Ectodermal cell (in vitro differentiated cells): ENCODE results near the gene EHF.

Source experiments
- H3K27ac ChIP-seq: 2 replicates; pipeline ENCODE4 v1.7.0; 2013; ENCODE audit warnings: mild to moderate bottlenecking, low read depth, low read length; ENCODE audit not compliant: insufficient read depth, poor library complexity, severe bottlenecking
- H3K27me3 ChIP-seq: 2 replicates; pipeline ENCODE4 v1.7.0; 2013; ENCODE audit warnings: mild to moderate bottlenecking, low read length; ENCODE audit not compliant: insufficient read depth, control insufficient read depth, poor library complexity, severe bottlenecking
- H3K36me3 ChIP-seq: one replicate; pipeline ENCODE4 v1.7.0; 2013; ENCODE audit warnings: low read length; ENCODE audit not compliant: control insufficient read depth, insufficient read depth
- H3K4me1 ChIP-seq: one replicate; pipeline ENCODE4 v1.7.0; 2013; ENCODE audit warnings: low read length; ENCODE audit not compliant: control insufficient read depth, insufficient read depth
- H3K4me3 ChIP-seq: 2 replicates; pipeline ENCODE4 v1.7.0; 2013; ENCODE audit warnings: low read depth, low read length, control low read depth; ENCODE audit not compliant: insufficient read depth
- H3K9me3 ChIP-seq: 2 replicates; pipeline ENCODE4 v1.7.0; 2013; ENCODE audit warnings: mild to moderate bottlenecking, low read length, moderate library complexity; ENCODE audit not compliant: control insufficient read depth
- WGBS, 2 experiments: methylation state at CpG; one replicate each; pipeline ENCODE4 v1.1.7; 2013; ENCODE audit warnings: missing lambda C conversion rate in 2 of 2; 5-methylcytosine and 5-hydroxymethylcytosine counted together

The EHF gene

DNA sequence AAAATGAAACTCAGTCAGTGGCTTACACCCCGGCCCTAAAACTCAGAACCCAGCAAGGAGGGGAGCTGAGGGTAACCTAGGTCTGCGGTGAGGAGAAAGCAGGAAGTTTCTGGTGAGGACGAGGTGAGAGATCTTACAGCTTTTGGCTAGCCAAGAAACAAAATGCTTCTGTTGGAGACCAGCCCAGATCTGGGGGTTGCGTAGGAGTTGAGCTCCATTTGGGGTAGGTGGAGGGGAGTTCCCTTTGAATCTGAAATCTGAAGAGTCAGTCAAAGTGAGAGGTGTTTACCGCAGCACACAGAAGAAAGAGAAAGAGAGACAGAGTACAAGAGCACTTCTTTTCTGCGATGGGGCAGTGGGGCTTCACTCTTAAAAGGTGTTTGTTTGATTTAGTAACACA is 29.6 kb downstream of the EHF start:
- Histone ChIP-seq H3K4me3 (no peak overlapping the region), H3K27me3 (no peaks in the 10 kb centered on the region), H3K36me3 (no peaks in the 10 kb centered on the region), H3K27ac (no peak overlapping the region), H3K9me3 (no peaks in the 10 kb centered on the region), H3K4me1 (peaks cover 36% of the 10 kb centered on the region)
- 91 to 92% methylated on average over 6 of the region's 6 CpGs for WGBS, 2 experiments

DNA sequence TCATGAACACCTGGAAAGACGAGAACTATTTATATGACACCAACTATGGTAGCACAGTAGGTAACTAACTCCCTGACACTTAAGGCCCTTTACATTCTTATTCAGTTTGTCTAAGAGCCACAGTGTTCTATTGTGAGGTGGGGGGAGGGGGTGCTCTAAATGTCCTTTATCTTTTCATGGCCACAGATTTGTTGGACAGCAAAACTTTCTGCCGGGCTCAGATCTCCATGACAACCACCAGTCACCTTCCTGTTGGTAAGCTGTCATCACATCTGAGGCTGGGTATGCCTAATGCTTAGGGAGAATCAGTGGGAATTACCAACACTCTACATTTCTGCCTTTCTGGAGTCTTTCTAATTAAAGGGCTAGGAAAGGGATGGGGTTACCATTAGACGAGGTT is 30.7 kb downstream of the EHF start:
- 57 to 67% methylated on average over 3 of the region's 3 CpGs for WGBS, 2 experiments

DNA sequence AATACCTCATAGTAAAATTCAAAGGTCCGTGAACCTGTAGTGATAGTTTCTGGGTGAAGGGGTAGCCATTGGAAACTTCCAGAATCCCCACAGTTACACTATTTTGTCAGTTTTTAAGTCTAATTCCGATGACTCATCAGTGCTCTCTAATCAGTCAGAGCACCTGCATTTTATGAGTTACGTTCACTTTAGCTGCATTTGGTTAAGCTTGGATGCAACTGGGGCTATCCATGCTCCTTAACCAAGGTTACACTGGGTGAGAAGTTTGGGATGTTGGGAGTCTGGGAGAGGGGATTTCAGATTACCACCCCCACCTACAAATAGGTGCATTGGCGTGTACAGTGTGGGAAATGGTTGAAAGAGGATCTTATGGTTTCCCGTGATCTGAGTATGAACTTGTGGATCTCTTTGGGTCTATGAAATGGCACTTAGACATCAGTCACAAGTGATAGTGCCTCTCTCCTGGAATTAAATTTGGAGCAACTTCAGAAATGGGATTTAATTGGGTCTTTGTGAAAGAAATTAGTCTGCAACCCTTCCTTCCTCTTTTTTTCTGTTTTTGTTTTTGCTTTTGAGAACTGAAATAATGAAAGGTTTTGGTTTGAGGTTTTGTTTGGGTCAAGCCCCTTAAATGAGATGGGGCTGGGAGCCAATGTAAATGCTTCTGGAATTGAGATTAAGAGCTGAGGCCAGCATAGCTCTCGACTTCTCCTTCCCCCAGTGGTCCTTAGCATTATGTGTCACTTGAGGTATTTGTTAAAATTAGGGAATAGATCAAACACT is 31.5 kb downstream of the EHF start:
- Histone ChIP-seq H3K4me3 (no peak overlapping the region), H3K36me3 (no peaks in the 10 kb centered on the region), H3K4me1 (peaks cover 36% of the 10 kb centered on the region), H3K27ac (no peak overlapping the region), H3K27me3 (no peaks in the 10 kb centered on the region), H3K9me3 (no peaks in the 10 kb centered on the region)
- WGBS, 2 experiments = 94 to 95% methylated on average over 6 of the region's 6 CpGs

More for the DNA sequence above, 30.7 kb downstream of the EHF start:
- peaks cover 36% of the 10 kb centered on the region for H3K4me1 ChIP-seq
- no peaks in the 10 kb centered on the region for H3K27me3 ChIP-seq
- no peaks in the 10 kb centered on the region for H3K9me3 ChIP-seq
- H3K27ac ChIP-seq = no peak overlapping the region
- no peak overlapping the region for H3K4me3 ChIP-seq
- no peaks in the 10 kb centered on the region for H3K36me3 ChIP-seq

DNA sequence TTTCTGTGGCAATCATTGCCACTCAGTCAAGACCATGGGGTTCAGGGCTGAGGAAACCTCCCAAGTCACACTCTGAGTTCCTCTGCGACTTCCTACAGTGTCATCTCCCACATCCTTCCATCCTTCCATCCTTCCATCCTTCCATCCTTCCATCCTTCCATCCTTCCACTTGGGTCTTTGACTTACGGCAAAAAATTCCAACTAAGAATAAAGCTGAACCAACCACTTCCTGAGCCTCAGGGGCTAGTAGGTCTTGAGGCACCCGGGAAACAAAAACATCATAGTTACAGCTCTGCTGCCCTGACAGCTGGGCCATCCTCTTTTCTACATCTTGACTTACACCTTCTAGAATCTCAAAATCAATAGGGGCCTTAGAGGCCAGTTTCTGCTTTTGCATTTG is 32.1 kb downstream of the EHF start:
- no peak overlapping the region for H3K27ac ChIP-seq
- no peaks in the 10 kb centered on the region for H3K36me3 ChIP-seq
- WGBS, 2 experiments = 90 to 94% methylated on average over 3 of the region's 3 CpGs
- H3K4me1 ChIP-seq = peaks cover 36% of the 10 kb centered on the region
- H3K27me3 ChIP-seq = no peaks in the 10 kb centered on the region
- no peak overlapping the region for H3K4me3 ChIP-seq
- no peaks in the 10 kb centered on the region for H3K9me3 ChIP-seq

DNA sequence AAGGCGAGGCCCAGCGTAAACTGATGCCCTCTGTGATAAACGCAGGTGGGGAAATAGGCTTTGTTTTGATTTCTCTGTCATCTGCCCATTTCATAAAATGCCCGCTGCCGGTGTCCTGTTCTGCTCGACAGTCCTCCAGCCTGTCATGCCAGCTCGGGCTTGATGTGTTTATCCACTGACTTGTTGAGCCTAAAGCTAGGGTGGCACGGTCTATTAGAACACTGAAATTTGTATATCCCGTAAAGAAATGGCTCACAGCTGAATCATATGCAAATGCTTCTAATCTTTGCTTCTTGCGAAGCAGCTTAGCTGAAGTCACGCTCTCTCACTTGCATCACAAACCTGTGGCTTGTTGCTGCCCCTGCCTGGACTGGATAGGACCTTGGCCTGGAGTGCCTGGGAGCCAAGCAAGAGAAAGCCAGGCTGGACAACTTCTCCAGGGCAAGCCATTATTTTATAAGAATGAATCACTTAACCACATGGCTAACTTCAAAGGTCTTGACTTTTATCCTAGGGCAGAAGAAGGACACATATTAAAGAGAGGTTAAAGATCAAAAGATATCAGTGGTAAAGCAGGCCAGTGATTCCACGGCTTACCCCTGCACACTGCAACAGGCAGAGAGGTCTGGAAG is 33.1 kb downstream of the EHF start:
- Histone ChIP-seq H3K9me3 (no peaks in the 10 kb centered on the region), H3K27me3 (no peaks in the 10 kb centered on the region), H3K27ac (no peak overlapping the region), H3K4me1 (peaks cover 36% of the 10 kb centered on the region), H3K36me3 (no peaks in the 10 kb centered on the region), H3K4me3 (no peak overlapping the region)
- WGBS, 2 experiments = 89% methylated on average over 12 of the region's 12 CpGs

DNA sequence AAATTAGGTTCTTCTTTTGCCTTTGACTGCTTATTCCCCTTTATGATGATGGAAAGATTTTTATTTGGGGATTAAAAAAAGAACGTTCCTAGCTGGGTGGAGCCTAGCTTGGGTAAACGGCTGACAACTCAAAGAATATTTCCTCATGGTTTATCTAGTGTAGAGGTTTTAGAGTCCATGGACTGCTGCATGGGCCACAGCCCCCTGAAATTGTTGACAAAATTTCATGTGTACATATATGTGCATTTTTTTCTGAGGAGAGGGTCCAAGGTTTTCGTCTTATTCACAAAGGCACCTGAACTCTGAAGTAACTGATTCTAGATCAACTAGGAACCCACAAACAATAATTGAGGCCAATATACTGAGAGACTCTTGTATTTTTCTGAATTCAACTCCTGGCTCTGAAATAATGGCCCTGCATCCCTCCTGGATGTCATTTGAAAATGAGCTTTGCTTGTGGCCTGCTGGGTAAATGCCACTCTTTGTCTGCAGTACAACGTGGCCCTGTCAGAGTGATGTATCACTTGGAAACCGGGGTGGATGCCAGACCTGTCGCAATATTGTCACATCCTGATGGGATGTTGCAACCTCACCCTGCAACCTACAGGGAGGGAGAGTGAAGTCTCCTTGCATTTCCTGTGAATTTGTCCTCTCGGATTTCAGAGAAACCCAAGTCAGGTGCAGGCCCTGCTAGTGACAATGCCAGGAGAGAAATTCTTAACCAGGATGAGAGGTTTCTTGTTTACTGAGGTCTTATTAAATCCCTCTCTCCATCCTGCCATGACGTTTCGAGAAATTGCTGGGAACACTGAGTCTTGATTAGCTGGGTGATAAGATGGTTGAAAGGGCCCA is 33.8 kb downstream of the EHF start:
- Histone ChIP-seq H3K27me3 (no peaks in the 10 kb centered on the region), H3K4me1 (peaks cover 36% of the 10 kb centered on the region), H3K36me3 (no peaks in the 10 kb centered on the region), H3K4me3 (no peak overlapping the region), H3K9me3 (no peaks in the 10 kb centered on the region), H3K27ac (no peak overlapping the region)
- WGBS, 2 experiments = 54 to 71% methylated on average over 7 to 9 of the region's 9 CpGs

DNA sequence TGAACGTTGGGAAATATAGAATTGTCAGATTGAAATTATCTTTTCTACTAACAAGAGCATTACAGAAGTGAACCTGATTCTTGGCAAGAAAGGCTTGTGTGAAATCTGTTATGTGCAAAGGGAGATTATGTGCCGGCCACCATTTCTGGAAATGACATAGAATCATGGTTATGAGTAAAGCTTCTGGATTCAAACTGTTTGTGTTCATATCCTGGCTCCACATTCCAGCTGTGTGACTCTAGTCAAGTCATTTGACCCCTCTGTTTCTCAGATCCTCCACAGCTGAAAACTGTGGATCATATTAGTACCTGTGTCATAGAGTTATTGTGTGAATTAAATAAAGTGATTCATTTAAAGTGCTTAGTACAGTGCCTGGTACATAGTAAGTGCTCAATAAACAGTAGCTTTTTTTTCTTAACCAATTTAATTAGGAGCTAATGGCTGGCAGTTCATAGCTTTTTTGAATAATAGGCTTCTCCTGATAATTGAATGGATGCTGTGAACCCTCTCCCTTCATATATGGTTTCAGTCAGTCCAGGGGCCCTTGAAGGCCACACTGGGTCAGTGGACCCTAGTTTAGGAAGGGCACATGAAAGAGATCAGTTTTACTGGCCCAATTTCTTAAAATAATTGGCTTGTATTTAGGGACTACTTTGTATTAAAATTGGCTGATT is 34.6 kb downstream of the EHF start:
- H3K4me1 ChIP-seq = peaks cover 36% of the 10 kb centered on the region
- no peaks in the 10 kb centered on the region for H3K9me3 ChIP-seq
- no peak overlapping the region for H3K27ac ChIP-seq
- WGBS, 2 experiments = 93 to 96% methylated on average over 1 to 2 of the region's 2 CpGs
- no peaks in the 10 kb centered on the region for H3K27me3 ChIP-seq
- no peaks in the 10 kb centered on the region for H3K36me3 ChIP-seq
- no peak overlapping the region for H3K4me3 ChIP-seq

DNA sequence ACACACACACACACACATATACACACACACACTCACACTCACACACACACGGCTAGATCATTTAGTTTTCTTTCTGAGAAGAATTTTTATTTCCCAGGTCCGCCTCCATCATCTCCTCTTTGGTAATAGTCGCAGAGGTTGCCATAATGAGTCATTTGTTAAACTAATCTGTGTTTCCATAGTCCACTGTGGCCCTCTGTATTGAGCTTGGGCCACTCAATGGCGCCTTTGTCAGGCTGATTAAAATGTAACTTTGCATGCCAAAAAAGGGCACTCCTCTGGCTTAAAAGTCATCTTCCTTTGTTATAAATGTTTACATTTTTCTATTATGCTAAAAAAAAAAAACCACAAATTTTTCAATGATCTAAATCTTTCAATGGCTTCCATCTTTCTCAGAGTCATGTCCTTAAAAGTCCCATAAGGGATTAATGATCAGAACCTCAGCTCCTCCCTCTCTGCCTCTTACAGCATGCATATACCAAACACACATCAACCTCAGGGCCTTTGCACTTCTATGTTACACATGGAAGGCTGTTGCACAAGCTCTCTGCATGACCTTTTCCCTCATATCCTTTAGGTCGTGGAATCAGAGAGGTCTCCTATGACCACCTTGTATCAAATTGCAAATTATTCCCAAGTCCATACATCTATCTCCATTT is 35.3 kb downstream of the EHF start:
- Histone ChIP-seq H3K36me3 (no peaks in the 10 kb centered on the region), H3K9me3 (no peaks in the 10 kb centered on the region), H3K27ac (no peak overlapping the region), H3K27me3 (no peaks in the 10 kb centered on the region), H3K4me3 (no peak overlapping the region), H3K4me1 (peaks cover 30% of the 10 kb centered on the region)
- 94 to 95% methylated on average over 5 of the region's 5 CpGs for WGBS, 2 experiments

DNA sequence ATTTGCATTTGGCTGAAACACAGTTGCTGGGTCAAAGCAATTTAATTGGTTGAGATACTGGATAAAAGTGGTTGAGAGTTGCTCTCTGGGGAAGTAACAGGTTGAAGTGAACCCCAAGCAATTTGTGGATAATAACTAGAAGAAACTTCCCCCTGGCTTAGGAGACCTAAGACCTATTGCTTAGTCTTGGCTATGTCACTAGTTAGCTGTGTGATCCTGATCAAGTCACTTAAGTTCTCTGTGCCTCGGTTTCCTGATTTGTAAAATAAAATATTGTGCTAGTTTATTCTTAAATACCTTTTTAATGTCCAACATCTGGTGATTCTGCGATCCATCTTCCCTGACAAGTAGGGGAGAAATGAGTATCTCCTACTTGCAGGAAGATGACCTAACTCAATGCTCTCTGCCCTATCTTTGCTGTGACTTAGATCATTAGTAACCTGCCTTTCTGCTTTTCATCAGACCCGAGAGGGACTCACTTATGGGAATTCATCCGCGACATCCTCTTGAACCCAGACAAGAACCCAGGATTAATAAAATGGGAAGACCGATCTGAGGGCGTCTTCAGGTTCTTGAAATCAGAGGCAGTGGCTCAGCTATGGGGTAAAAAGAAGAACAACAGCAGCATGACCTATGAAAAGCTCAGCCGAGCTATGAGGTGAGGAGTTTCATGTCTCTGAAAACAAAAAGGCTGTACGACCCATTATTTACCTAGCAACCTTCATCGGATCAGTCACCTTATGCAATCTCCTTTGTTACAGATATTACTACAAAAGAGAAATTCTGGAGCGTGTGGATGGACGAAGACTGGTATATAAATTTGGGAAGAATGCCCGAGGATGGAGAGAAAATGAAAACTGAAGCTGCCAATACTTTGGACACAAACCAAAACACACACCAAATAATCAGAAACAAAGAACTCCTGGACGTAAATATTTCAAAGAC is 37.5 kb downstream of the EHF start:
- Histone ChIP-seq H3K27me3 (no peaks in the 10 kb centered on the region), H3K36me3 (no peaks in the 10 kb centered on the region), H3K9me3 (no peaks in the 10 kb centered on the region), H3K27ac (no peak overlapping the region), H3K4me3 (no peak overlapping the region), H3K4me1 (peaks cover 14% of the 10 kb centered on the region)
- WGBS, 2 experiments = 94 to 97% methylated on average over 12 to 14 of the region's 14 CpGs
